ENCODE data around the gene GLIPR2.

GLIPR2 gene

DNA sequence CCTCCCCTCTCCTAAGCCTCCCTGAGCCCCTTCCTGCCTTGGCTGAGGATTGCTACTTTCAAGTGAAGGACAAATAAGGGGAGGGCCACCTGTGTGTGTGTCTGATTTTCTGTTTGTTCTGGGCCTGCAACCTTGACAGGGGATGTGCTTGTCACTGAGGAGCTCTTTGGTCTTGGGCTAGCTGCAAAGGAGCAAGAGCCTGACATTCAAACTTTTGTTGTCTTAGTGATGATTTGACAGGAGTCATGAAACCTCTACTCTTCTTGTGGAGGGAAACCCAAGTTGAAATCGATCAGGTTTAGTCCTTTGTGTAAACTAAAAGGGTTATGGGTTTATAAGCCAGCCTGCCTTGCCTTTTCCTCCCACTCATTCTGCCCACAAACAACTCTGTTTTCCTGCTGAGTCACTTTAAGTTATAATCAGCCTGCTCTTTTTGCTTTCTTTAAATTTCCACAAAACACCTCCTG, 71.0 kb downstream of the GLIPR2 start:
- DNase-seq = no peak

DNA sequence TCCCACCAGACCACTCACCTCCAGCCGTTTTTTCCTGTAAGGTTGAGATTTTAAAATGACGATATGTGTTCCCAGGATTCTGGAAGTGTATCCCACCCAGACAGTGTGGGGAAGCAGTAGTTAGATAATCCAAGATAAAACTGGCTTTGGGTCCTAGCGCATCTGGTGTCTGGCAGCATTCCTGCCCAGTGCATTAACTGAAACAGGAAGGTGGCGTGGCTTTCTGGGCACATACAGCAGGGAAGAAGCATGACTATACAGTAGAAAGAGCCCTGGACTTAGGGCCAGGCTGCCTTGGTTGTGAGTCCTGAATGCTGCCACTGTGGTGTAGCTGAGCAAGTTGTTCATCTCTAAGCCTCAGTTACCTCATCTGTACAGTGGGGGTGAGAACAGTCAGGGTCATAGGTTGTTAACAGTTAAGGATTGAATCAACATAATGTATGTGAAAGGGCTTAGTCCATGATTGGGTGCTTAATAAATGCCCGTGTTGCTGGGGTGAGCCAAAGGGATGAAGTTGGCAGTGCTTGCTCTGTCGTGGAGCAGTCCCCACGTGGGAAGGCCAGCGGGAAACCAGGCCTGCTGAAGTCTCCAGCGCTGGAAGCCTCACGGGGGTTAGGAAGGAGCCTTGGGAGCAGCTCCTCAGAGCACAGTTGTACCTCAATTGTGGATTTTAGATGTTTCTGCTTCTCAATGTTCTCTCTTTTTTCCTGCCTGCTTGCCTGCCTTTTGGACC, 72.2 kb downstream of the GLIPR2 start:
- no peak for DNase-seq

DNA sequence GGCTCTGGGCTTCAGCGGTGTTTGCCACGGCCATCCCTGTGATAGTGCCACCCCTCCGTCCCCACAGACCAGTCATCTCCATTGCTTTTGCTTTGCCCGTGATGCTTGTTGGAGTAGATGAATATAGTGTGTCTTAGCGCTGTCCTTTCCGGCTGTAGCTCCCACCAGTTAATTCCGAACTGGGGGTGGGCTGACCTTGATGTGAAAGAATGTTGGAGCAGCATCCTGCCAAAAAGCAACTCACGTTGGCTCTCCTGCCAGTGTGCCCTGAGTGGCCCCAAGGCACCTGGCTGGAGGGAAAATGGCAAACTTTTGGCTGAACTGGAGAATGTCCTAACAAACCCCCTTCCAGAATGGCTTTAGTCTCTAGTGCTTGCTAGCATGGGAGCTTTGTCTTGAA, 74.2 kb downstream of the GLIPR2 start:
- no peak for DNase-seq

DNA sequence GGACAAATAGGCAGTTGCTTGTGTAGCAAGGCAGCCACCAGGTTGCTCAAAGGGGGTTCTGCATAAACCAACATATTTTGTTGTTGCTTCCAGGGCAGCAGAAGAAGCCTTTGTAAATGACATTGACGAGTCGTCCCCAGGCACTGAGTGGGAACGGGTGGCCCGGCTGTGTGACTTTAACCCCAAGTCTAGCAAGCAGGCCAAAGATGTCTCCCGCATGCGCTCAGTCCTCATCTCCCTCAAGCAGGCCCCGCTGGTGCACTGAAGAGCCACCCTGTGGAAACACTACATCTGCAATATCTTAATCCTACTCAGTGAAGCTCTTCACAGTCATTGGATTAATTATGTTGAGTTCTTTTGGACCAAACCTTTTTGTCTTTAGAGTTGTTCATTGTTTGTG, 75.0 kb downstream of the GLIPR2 start:
- no peak for DNase-seq

DNA sequence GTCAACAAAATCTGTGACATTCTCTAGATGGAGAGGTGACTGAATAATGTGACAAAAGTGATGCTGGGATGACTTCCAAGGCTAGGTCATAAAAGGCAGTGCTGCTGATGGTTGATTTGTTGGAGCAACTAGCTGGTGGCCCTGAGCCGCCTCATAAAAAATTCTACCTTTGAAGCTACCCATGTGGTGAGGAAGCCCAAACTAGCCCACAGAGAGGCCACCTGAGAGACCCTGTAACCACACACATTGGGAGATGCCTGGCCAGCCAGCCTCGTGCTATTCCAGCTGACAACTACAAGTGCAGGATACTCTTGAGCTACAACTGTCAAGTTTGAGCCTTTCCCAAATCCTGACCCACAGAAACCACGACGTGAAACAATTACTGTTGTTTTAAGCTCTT, 76.9 kb downstream of the GLIPR2 start:
- no peak for DNase-seq
